Sigmoid colon (tissue), 4 donors: Measurements from ENCODE around the gene SP9.

ENCODE experiments used
- CTCF ChIP-seq, 4 experiments: fragments of 450-650 bp in 3 of 4; fragments of 200-600 bp in 1 of 4; IDR thresholded peaks; one replicate each; pipeline ENCODE4 v1.5.1; 2016 to 2019; ENCODE audit warnings: antibody characterized with exemption in 4 of 4, mild to moderate bottlenecking in 3 of 4, moderate library complexity in 2 of 4
- EP300 ChIP-seq, 4 donors: sonication (generic); formaldehyde crosslinking; IDR thresholded peaks; one replicate each; pipeline ENCODE4 v1.6.1; 2017; ENCODE audit warnings: antibody characterized with exemption in 4 of 4
- POLR2A ChIP-seq, 2 donors: fragments of 450-650 bp; IDR thresholded peaks; one replicate each; pipeline ENCODE4 v1.6.1; 2016; ENCODE audit warnings: antibody characterized with exemption in 2 of 2, mild to moderate bottlenecking in 2 of 2, moderate library complexity in 2 of 2

GRCh38 chr2:174331595-174332216 lies 3.0 kb upstream of the SP9 start:
- TF ChIP-seq CTCF (IDR thresholded peaks at IDR 0.05) (no peak), POLR2A (IDR thresholded peaks at IDR 0.05) (no peak), EP300 (IDR thresholded peaks at IDR 0.05) (no peak)
